C1 segment of cervical spinal cord (tissue), 14 donors: ENCODE results near the gene DLGAP1.
"Not testable (repeated sequence)": the region's sequence is repeated elsewhere in the genome, so short reads cannot be mapped to it uniquely, and the experiment has no call there.

ENCODE experiments used
- DNase-seq, 14 donors: peaks; one replicate each; lab custom pipeline; 2025; lab: John Stamatoyannopoulos, UW

The DLGAP1 gene

DNA sequence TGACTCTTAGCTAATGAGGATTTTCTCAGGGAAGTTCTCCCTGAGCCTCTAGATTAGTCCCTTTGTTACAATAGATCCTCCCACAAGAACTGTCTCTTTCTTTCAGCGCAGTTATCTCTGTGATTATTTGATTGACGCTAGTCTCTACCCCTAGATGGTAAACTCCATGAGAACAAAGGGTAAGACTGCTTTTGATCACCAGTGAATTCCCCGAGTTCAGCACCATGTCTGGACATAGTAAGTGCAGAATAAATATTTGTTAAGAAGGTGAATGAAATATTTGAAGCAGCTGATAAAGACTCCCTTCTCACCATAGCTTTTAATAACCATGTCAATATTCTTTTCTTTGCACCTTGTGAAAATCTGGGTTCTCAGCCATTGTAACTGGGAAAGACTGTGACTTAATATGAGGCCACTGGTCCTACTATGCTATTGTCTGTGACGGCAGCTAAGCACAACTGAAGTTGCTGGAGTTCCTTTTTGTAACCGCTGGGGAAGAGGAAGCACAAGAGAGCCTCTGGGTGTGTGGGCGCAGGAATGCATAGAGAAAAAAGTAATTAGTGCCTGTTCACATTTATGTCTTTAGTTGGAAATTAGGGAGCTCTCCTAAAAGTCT is 790.4 kb downstream of the DLGAP1 start:
- no peak for DNase-seq

DNA sequence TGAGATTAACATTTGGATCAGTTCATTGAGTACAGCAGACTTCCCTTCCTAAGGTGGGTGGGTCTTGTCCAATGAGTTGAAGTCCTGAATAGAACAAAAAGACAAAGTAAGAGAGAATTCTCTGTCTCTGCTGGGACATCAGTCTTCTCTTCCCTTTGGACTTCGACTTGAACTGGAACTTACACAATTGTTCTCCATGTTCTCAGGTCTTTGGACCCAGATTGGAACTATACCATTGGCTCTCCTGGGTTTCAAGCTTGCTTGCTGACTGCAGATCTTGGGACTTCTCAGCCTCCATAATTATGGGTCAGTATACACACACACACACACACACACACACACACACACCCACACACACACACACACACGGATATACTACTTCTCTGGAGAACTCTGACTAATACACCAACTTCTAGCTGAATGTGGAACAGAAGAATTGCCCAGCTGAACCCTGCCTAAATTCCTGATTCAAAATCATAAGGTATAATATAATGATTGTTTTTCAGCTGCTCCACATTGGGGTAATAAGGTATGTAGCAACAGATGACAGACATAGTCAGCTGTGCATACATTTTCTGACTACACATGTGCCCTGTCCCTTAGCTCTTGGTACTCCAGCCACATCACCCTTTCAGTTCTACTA is 791.1 kb downstream of the DLGAP1 start:
- no peak for DNase-seq

DNA sequence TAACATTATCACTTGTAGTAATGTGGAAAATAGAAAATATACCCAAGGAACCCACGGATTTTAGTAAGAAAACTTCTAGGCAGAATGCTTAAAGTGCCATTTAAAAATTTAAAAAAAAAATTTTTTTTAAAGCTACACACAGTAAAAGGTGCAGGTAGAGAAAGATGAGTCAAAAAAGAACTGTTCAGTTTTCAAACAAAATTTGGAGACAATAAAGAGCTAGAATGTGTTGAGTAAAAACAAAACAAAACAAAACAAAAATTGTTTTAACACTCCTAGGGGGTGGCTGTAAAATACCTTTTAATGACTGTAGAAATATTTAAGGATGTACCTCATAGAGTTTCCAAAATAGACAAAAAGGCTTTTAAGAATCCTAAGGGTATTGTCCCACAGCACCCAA is 793.1 kb downstream of the DLGAP1 start:
- DNase-seq, result no peak

DNA sequence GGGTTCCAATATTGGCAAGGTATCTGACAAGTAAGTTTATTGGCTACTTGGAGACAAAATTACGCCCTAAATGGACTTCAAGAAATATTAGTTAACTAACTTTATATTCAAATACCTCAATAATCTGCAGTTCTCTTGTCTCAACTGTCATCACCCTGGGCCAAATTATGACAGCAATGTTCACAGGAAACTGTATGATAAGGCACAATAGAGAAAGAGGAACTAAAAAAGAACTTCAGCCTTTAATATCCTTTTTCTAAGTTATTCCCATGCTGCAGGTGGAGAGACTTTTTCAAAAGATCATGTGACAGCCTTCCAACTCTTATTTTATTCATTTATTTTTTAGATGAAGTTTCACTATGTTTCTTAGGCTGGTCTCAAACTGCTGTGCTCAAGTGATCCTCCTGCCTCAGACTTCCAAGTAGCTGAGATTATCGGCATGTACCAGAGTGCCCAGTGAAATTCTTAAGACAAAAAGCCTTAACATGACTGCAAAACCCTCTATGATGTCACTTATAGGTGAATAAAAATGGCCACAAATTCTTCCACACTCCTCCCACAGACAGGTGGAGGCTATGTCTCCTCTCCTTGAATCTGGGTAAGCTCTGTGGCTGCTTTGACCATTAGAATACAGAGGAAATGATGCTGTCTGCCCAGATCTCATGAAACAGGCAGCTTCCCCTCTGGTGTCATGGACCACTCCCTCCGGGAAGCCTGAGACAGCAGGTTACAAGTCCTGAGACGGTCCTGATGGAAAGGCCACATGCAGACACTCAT is 794.2 kb downstream of the DLGAP1 start:
- peak in 1 of 14 donors; percentile 13 for DNase-seq

DNA sequence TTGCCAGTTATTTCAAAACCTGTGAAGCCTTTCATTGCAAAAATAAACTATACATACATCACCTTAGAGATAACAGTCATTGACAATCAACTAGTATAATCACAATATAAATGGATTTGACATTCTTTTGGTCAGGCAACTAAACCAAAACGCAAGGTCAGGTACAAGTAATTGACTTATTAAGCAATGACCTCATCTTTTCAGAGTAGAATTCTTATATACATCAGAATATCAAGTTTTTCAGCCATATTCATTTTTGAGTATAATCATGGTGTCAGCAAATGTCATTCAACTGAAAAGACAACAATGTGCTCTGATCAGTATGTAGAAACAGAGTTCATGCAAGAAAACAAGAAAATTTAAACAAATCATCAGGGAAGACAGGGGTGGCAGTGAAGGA is 796.6 kb downstream of the DLGAP1 start:
- no peak for DNase-seq

DNA sequence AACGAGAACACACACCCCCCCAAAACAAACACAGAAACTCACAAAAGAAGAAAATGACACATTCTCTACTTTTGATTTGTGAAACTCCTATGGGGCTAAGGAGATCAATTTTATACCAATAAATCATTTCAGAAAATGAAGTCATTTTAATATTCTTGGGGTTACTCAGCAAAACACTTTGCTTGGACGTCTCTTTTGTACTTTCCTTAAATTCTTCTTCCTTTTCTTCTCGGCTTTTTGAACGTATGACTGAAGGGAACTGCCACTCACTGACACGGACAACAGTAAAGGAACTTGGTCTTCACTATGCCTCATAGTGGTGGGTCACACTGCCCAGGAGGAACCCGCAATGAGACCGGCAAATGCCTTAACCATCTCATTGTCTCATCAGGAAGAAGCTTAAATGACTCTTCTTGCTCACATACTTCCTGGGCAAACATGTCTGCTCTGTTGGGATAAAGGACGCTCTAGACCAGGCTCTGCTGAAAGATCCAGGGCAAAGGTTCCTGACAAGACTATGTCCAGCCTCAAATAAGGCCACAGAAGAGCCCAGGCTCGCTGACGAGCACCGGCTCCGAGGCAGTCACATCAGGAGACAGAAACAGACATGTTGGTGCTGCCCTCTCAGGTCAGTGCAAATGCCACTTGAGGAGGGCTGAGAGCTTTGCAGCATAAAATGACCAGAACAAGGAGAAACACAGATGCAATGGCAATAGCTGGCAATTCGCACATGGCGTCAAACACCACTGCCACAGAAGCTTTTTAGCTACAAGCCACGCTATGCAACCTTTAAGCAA is 799.7 kb downstream of the DLGAP1 start:
- no peak for DNase-seq

GRCh38 chr18:3654442-3655253 is 800.5 kb downstream of the DLGAP1 start:
- no peak for DNase-seq

DNA sequence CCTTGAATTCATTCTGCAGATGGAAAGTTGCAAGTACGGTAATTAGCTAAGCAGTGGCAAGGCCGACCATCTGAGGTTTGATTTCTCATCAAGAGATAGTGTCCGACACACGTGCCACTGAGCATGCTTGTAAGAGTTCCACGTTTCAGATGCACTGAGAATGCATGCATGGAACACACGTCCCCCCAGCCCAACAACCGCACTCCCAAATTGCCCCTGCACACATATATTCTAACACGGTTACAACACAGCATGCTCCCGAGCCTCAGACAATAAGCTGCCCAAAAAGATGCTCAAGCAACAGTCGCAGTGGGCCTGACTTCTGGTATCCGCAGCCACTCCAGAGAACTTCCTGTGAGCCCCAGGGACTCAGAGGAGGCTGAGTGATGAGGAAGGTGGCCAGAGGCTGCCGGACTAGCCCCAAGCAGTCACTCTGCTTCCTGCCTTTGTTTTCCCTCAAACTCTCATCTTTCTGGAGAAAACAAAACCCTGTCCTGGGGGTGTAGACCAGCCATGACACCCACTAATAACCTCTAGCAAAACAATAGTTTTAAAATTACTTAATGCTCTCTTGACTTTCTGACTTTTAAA is 801.2 kb downstream of the DLGAP1 start:
- DNase-seq, result peak in 1 of 14 donors; percentile 6

- DNase-seq, result no peak
Measured at GRCh38 chr18:3653263-3653850, 801.8 kb downstream of the DLGAP1 start.

DNA sequence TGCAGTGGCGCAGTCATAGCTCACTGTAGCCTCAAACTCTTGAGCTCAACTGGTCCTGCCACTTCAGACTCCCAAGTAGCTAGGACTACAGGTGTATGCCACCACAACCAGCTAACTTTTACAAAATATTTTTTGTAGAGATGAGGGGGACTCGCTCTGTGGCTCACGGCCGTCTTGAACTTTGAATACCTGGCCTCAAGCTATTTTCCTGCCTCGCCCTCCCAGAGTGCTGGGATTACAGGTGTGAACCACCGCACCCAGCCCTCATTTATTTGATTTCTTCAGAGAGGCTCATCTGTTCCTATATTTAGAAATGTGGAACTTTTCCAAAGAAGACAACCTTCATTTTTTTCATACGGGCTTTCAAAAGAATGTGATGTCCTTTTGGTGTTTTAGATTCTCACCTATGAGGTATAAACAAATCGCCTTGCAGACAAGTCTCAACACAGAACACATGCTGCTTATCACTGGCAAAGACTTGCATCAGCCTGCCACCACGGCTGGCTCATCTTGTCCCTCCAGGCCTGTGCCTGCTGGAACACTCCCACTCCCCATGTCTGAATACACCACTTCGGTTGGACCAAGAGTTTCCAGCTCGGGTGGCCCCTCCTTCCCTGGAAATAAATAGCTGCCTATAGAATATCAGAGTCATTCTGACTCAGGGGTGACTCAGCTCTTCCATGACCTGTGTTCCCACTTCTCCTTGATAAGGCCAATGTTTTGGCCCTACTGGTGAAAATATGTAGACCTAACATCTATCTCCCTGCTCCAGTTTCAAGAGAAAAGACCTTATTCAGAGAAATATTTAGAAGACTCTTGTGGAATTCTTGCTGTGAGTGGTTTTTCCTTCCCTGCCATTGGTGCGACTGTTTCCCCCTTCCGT is 802.5 kb downstream of the DLGAP1 start:
- peak in 1 of 14 donors; percentile 4 for DNase-seq

DNA sequence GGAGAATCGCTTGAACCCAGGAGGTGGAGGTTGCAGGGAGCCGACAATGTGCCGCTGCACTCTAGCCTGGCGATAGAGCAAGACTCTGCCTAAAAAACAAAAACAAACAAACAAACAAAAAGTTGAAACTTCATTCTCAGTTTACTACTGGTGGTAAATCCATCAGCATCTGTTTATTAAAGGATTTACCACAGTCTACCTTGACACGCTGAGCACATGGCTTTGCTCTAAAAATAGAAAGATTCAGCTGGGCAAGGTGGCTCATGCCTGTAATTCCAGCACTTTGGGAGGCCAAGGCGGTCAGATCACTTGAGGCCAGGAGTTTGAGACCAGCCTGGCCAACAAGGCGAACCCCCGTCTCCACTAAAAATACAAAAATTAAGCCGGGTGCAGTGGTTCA is 803.8 kb downstream of the DLGAP1 start:
- no peak for DNase-seq

GRCh38 chr18:3650521-3651042 is 804.5 kb downstream of the DLGAP1 start:
- DNase-seq, result not testable (repeated sequence)

- no peak for DNase-seq
Measured at GRCh38 chr18:3649633-3650426, 805.3 kb downstream of the DLGAP1 start.

GRCh38 chr18:3649135-3649632 is 805.9 kb downstream of the DLGAP1 start:
- DNase-seq, result no peak

GRCh38 chr18:3648641-3649040 is 806.5 kb downstream of the DLGAP1 start:
- no peak for DNase-seq

- no peak for DNase-seq
Measured at GRCh38 chr18:3648200-3648599, 806.9 kb downstream of the DLGAP1 start.

GRCh38 chr18:3647636-3648035 is 807.5 kb downstream of the DLGAP1 start:
- no peak for DNase-seq
